ENCODE measurements around the gene AKAP6.

DNA sequence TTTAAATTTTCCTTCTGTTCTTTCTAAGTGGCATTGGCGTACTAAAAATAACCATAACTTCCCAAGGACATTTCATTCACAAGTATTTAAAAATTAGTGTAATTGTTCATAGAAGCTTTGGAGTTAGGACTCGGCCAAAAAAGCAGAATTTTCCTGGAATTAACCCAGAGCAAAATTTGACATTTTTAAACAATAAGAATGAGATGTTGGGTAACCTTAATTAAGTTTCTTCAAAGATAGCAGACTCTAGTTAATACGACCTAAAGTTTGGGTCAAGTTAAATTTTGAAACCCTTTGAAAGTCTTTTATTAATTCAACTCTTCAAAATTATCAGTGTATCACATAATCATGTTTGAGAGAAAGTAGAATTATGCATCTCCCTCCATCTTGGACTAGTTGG is 118.3 kb downstream of the AKAP6 start:
- TF ChIP-seq, protein P1, sequence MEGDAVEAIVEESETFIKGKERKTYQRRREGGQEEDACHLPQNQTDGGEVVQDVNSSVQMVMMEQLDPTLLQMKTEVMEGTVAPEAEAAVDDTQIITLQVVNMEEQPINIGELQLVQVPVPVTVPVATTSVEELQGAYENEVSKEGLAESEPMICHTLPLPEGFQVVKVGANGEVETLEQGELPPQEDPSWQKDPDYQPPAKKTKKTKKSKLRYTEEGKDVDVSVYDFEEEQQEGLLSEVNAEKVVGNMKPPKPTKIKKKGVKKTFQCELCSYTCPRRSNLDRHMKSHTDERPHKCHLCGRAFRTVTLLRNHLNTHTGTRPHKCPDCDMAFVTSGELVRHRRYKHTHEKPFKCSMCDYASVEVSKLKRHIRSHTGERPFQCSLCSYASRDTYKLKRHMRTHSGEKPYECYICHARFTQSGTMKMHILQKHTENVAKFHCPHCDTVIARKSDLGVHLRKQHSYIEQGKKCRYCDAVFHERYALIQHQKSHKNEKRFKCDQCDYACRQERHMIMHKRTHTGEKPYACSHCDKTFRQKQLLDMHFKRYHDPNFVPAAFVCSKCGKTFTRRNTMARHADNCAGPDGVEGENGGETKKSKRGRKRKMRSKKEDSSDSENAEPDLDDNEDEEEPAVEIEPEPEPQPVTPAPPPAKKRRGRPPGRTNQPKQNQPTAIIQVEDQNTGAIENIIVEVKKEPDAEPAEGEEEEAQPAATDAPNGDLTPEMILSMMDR (IDR thresholded peaks at IDR 0.05): no peak
- no peak for TF ChIP-seq POLR2AphosphoS5 (IDR thresholded peaks at IDR 0.05)
